Activated CD8-positive, alpha-beta memory T cell treated with anti-CD3 and anti-CD28 coated beads for 4 hours (primary cell): ENCODE measurements around the gene ADCY5.

Experiments used
- DNase-seq, 2 donors: peaks; one replicate each; pipeline ENCODE4 v3.0.0-alpha.2; 2020; ENCODE audit warnings: low read depth in 2 of 2

Gene ADCY5

GRCh38 chr3:123326531-123326930 lies 122.4 kb downstream of the ADCY5 start:
- DNase-seq: no peak

- no peak for DNase-seq
Measured at GRCh38 chr3:123325766-123326256, 123.1 kb downstream of the ADCY5 start.

- DNase-seq: no peak
Measured at GRCh38 chr3:123324880-123325765, 123.8 kb downstream of the ADCY5 start.

- DNase-seq: no peak
Measured at GRCh38 chr3:123323781-123324180, 125.1 kb downstream of the ADCY5 start.

GRCh38 chr3:123322866-123323265 lies 126.0 kb downstream of the ADCY5 start:
- no peak for DNase-seq

- DNase-seq: no peak
Measured at GRCh38 chr3:123321806-123322205, 127.1 kb downstream of the ADCY5 start.

GRCh38 chr3:123320221-123320620 lies 128.7 kb downstream of the ADCY5 start:
- no peak for DNase-seq

- no peak for DNase-seq
Measured at GRCh38 chr3:123319760-123320159, 129.1 kb downstream of the ADCY5 start.

- no peak for DNase-seq
Measured at GRCh38 chr3:123318374-123318773, 130.5 kb downstream of the ADCY5 start.

- DNase-seq: no peak
Measured at GRCh38 chr3:123317716-123318115, 131.2 kb downstream of the ADCY5 start.

- no peak for DNase-seq
Measured at GRCh38 chr3:123315271-123315595, 133.7 kb downstream of the ADCY5 start.

- DNase-seq: no peak
Measured at GRCh38 chr3:123314359-123315270, 134.3 kb downstream of the ADCY5 start.

GRCh38 chr3:123313889-123314288 lies 135.0 kb downstream of the ADCY5 start:
- DNase-seq: no peak

GRCh38 chr3:123312331-123313265 lies 136.3 kb downstream of the ADCY5 start:
- DNase-seq: no peak

GRCh38 chr3:123311201-123311600 lies 137.7 kb downstream of the ADCY5 start:
- DNase-seq: no peak

- no peak for DNase-seq
Measured at GRCh38 chr3:123310741-123311140, 138.1 kb downstream of the ADCY5 start.

- no peak for DNase-seq
Measured at GRCh38 chr3:123310186-123310585, 138.7 kb downstream of the ADCY5 start.

GRCh38 chr3:123307064-123307463 lies 141.8 kb downstream of the ADCY5 start:
- no peak for DNase-seq

- DNase-seq: no peak
Measured at GRCh38 chr3:123305192-123305591, 143.7 kb downstream of the ADCY5 start.

- DNase-seq: no peak
Measured at GRCh38 chr3:123303976-123304560, 144.8 kb downstream of the ADCY5 start.

GRCh38 chr3:123302961-123303360 lies 145.9 kb downstream of the ADCY5 start:
- DNase-seq: no peak
